HepG2 (cell line): ENCODE data around the gene ATP8B4. TPM values are rescaled to one million over a fixed set of nuclear protein-coding genes. Genes with fewer than 3 reads are reported as not detected.

Experiments used
- ATAC-seq: fragments of 200-7000 bp; cut with Tn5 transposase; 3 replicates; pipeline ENCODE4 v1.9.1; 2020; ENCODE audit warnings: mild to moderate bottlenecking, moderate library complexity
- BruUV-seq: library from RNA; stranded (reverse); fragments of 400-500 nt; replicated peaks from 2 replicates; lab custom pipeline; 2021; lab: Mats Ljungman, UMichigan
- CTCF ChIA-PET: fragments of 300-600 bp; formaldehyde crosslinking; extraction: SDS; loops from one replicate; lab custom pipeline; 2021; ENCODE audit warnings: low total read pairs, inconsistent platforms, low intra/inter-chr PET ratio; lab: Yijun Ruan, JAX
- POLR2A ChIA-PET: fragments of 350-600 bp; sonication (Branson Sonifier 250); formaldehyde crosslinking; loops from one replicate; lab custom pipeline; 2020; ENCODE audit warnings: antibody characterized with exemption, inconsistent platforms; lab: Yijun Ruan, JAX
- DNase-seq: peaks from one replicate; pipeline ENCODE4 v3.0.0-alpha.2; 2015; ENCODE audit warnings: low spot score
- FAIRE-seq: peaks from 3 replicates; lab custom pipeline; 2011; peaks lifted over from hg19 to GRCh38; lab: Jason Lieb, UNC
- H2AFZ ChIP-seq: one replicate; pipeline ENCODE4 v1.6.1; 2011; ENCODE audit warnings: low read length, inconsistent platforms
- H3K27ac ChIP-seq: fragments of 300-600 bp; 3 replicates; pipeline ENCODE4 v1.8.0; 2011; ENCODE audit warnings: mixed run types, mild to moderate bottlenecking, mixed read lengths, low read length, inconsistent platforms; ENCODE audit not compliant: insufficient read depth; ENCODE audit errors: extremely low read length
- H3K27me3 ChIP-seq, 2 experiments: fragments of 200-600 bp in 1 of 2; 2 replicates in 1 of 2; 3 replicates in 1 of 2; pipeline versions ENCODE4 v1.6.0 to v1.8.0; 2011; ENCODE audit warnings: low read length in 2 of 2, mild to moderate bottlenecking in 2 of 2, moderate library complexity in 2 of 2, inconsistent platforms in 1 of 2; ENCODE audit not compliant: insufficient read depth in 2 of 2, control insufficient read depth in 1 of 2
- H3K36me3 ChIP-seq, 2 experiments: fragments of 200-600 bp in 1 of 2; replicated peaks in 1 of 2; 2 replicates in 1 of 2; 3 replicates in 1 of 2; pipeline versions ENCODE4 v1.5.1 to v1.8.0; 2011; ENCODE audit warnings: low read length in 2 of 2, inconsistent platforms in 1 of 2; ENCODE audit not compliant: insufficient read depth in 2 of 2, control insufficient read depth in 1 of 2
- H3K4me1 ChIP-seq: 2 replicates; pipeline ENCODE4 v1.5.1; 2012; ENCODE audit warnings: low read length, inconsistent platforms; ENCODE audit not compliant: insufficient read depth
- H3K4me2 ChIP-seq: 2 replicates; pipeline ENCODE4 v1.6.0; 2011; ENCODE audit warnings: low read depth, low read length, inconsistent platforms
- H3K4me3 ChIP-seq, 3 experiments: fragments of 200-600 bp in 1 of 3; sonication (generic), shearing (Covaris generic) in 1 of 3; replicated peaks in 1 of 3; 2 replicates each; pipeline ENCODE4 v1.5.1; 2011 to 2016; ENCODE audit warnings: low read length in 3 of 3, inconsistent platforms in 2 of 3, low read depth in 2 of 3, mild to moderate bottlenecking in 2 of 3, control low read depth in 1 of 3, mixed read lengths in 1 of 3; ENCODE audit not compliant: insufficient read depth in 1 of 3
- H3K79me2 ChIP-seq: one replicate; pipeline ENCODE4 v1.6.1; 2011; ENCODE audit warnings: low read length, inconsistent platforms; ENCODE audit not compliant: insufficient read depth
- H3K9ac ChIP-seq: 2 replicates; pipeline ENCODE4 v1.6.0; 2011; ENCODE audit warnings: mild to moderate bottlenecking, low read depth, low read length, inconsistent platforms; ENCODE audit not compliant: insufficient read depth
- H3K9me3 ChIP-seq: 2 replicates; pipeline ENCODE4 v1.5.1; 2012; ENCODE audit warnings: mild to moderate bottlenecking, low read length
- H4K20me1 ChIP-seq: 2 replicates; pipeline ENCODE4 v1.6.0; 2011; ENCODE audit warnings: inconsistent platforms, mild to moderate bottlenecking, low read length, moderate library complexity; ENCODE audit not compliant: insufficient read depth
- CREB3 ChIP-seq: sonication (generic); formaldehyde crosslinking; IDR thresholded peaks from 2 replicates; pipeline ENCODE4 v1.5.0; 2020; ENCODE audit warnings: missing genetic modification reagents
- CSRNP2 ChIP-seq: sonication (generic); formaldehyde crosslinking; conservative IDR thresholded peaks from 2 replicates; pipeline ENCODE4 v1.8.0; 2022; ENCODE audit warnings: low read depth, missing genetic modification reagents
- FOXK2 ChIP-seq: fragments of 450-650 bp; IDR thresholded peaks from 2 replicates; pipeline ENCODE4 v1.6.1; 2016
- HNRNPLL ChIP-seq: fragments of 200-400 bp; formaldehyde crosslinking; IDR thresholded peaks from 2 replicates; pipeline ENCODE4 v1.6.1; 2017; ENCODE audit warnings: mild to moderate bottlenecking, low read depth, low read length; ENCODE audit not compliant: poor library complexity, severe bottlenecking
- JUND ChIP-seq: sonication (generic); formaldehyde crosslinking; IDR thresholded peaks from 2 replicates; pipeline ENCODE4 v1.8.0; 2022; ENCODE audit warnings: mild to moderate bottlenecking, missing genetic modification reagents
- MTA1 ChIP-seq: sonication (generic); formaldehyde crosslinking; IDR thresholded peaks from 2 replicates; pipeline ENCODE4 v1.4.0; 2020; ENCODE audit warnings: missing genetic modification reagents, mild to moderate bottlenecking, borderline replicate concordance
- MTA3 ChIP-seq: sonication (generic); formaldehyde crosslinking; IDR thresholded peaks from 2 replicates; pipeline ENCODE4 v1.4.0; 2020; ENCODE audit warnings: missing genetic modification reagents
- MXD1 ChIP-seq: sonication (generic); formaldehyde crosslinking; IDR thresholded peaks from 2 replicates; pipeline ENCODE4 v1.4.0; 2020; ENCODE audit warnings: mild to moderate bottlenecking, missing genetic modification reagents
- NCOR1 ChIP-seq: fragments of 200-600 bp; sonication (generic); IDR thresholded peaks from 2 replicates; pipeline ENCODE4 v1.7.0; 2017; ENCODE audit warnings: antibody characterized with exemption, low read length, borderline replicate concordance
- NFE2L1 ChIP-seq: sonication (generic); formaldehyde crosslinking; IDR thresholded peaks from 2 replicates; pipeline ENCODE4 v1.4.0; 2020; ENCODE audit warnings: missing genetic modification reagents, mild to moderate bottlenecking, borderline replicate concordance
- NR2F2 ChIP-seq: IDR thresholded peaks from 2 replicates; pipeline ENCODE4 v1.6.1; 2012; ENCODE audit warnings: low read depth, inconsistent platforms, borderline replicate concordance
- RBM39 ChIP-seq: fragments of 200-400 bp; formaldehyde crosslinking; IDR thresholded peaks from one replicate; pipeline ENCODE4 v1.6.1; 2018; ENCODE audit warnings: antibody characterized with exemption, mild to moderate bottlenecking, low read depth, low read length; ENCODE audit not compliant: poor library complexity, severe bottlenecking
- RFXAP ChIP-seq: sonication (generic); formaldehyde crosslinking; IDR thresholded peaks from 2 replicates; pipeline ENCODE4 v1.4.0; 2020; ENCODE audit warnings: missing genetic modification reagents, borderline replicate concordance
- SUZ12 ChIP-seq: fragments of 150-350 bp; IDR thresholded peaks from 2 replicates; pipeline ENCODE4 v1.6.1; 2014; ENCODE audit warnings: low read depth, low read length
- ZNF263 ChIP-seq: sonication (generic); formaldehyde crosslinking; IDR thresholded peaks from 2 replicates; pipeline ENCODE4 v1.4.0; 2020; ENCODE audit warnings: missing genetic modification reagents
- ZNF496 ChIP-seq: sonication (generic); formaldehyde crosslinking; IDR thresholded peaks from 2 replicates; pipeline ENCODE4 v1.8.1; 2023; ENCODE audit warnings: mild to moderate bottlenecking, moderate library complexity, missing genetic modification reagents; ENCODE audit not compliant: insufficient replicate concordance
- ZNF850 ChIP-seq: sonication (generic); formaldehyde crosslinking; conservative IDR thresholded peaks from 2 replicates; pipeline ENCODE4 v1.9.0; 2021; ENCODE audit warnings: mild to moderate bottlenecking, missing genetic modification reagents
- ZNF883 ChIP-seq: sonication (generic); formaldehyde crosslinking; IDR thresholded peaks from 2 replicates; pipeline ENCODE4 v1.5.1; 2020; ENCODE audit warnings: mild to moderate bottlenecking, missing genetic modification reagents; ENCODE audit errors: not compliant biosample characterization
- WGBS: methylation state at CpG from one replicate; pipeline ENCODE4 v1.1.6; 2017; ENCODE audit warnings: low lambda C conversion rate; 5-methylcytosine and 5-hydroxymethylcytosine counted together
- in situ Hi-C: cut with HindIII; loops from 2 replicates; pipeline ENCODE4 v1.10.0; 2017; ENCODE audit warnings: low pct_unique_long_range_greater_than_20kb; ENCODE audit not compliant: extremely low pct_ligation_motif_present
- intact Hi-C: fragments of 100-400 bp; cut with micrococcal nuclease; formaldehyde crosslinking; loops from one replicate; pipeline ENCODE4 v1.10.0; 2022; ENCODE audit not compliant: unreplicated experiment
- polyA plus RNA-seq, 8 experiments: library from polyadenylated mRNA; depleted of rRNA in 3 of 8; stranded (reverse) in 7 of 8; unstranded in 1 of 8; fragments of >200 nt; fragmentation: Illumina TruSeq in 4 of 8; extraction: Trizol in 4 of 8; gene quantifications; 2 replicates each; pipeline versions ENCODE4 v1.2.1 to v1.2.3, GENCODE V29; 2011 to 2016; ENCODE audit warnings: low read depth in 4 of 8, missing spikeins in 1 of 8, mixed read lengths in 1 of 8; ENCODE audit not compliant: insufficient read depth in 1 of 8
- total RNA-seq, 5 experiments: library from RNA; depleted of rRNA; stranded (reverse); fragments of >200 nt; fragmentation: Illumina TruSeq; extraction: Trizol; gene quantifications; 2 replicates each; pipeline ENCODE4 v1.2.3, GENCODE V29; 2016; ENCODE audit warnings: low read depth in 1 of 5

ATP8B4 gene
- total and polyA plus RNA-seq, 2 of the 13 experiments (the other 11 are each of a cell fraction or from before 2014, with no cell fraction given): 0.24 to 0.69 TPM

- Histone ChIP-seq H4K20me1 (no peaks in the 10 kb centered on the region), H3K9ac (no peak overlapping the region), H3K4me1 (peaks cover 3% of the 10 kb centered on the region; the same call in 1 of the 2 replicates), H3K9me3 (no peaks in the 10 kb centered on the region), H3K4me3 (no peak overlapping the region), H3K27ac (no peak overlapping the region), H3K36me3 (no peaks in the 10 kb centered on the region), H3K27me3 (no peaks in the 10 kb centered on the region), H2AFZ (no peak overlapping the region), H3K4me2 (no peak overlapping the region), H3K79me2 (no peaks in the 10 kb centered on the region)
- BruUV-seq: no TSS peak
- no peak for DNase-seq
- ChIA-PET POLR2A (no interaction called here), CTCF (no interaction called here)
- ATAC-seq: no peak
- intact Hi-C loops (no loop called here), in situ Hi-C loops (no loop called here)
- FAIRE-seq: no peak
- TF ChIP-seq CSRNP2 (CRISPR knock-in tag) (no peak), MXD1 (CRISPR knock-in tag) (no peak), MTA3 (CRISPR knock-in tag) (no peak), NFE2L1 (no peak), JUND (CRISPR knock-in tag) (no peak), FOXK2 (no peak)
These were observed 57.5 kb downstream of the ATP8B4 start for GRCh38 chr15:50061503-50061902.

- no peak for ATAC-seq
- Histone ChIP-seq H4K20me1 (no peaks in the 10 kb centered on the region), H3K4me3 (no peak overlapping the region), H3K4me1 (no peaks in the 10 kb centered on the region), H3K27ac (no peak overlapping the region), H3K4me2 (no peak overlapping the region), H3K9me3 (no peaks in the 10 kb centered on the region), H3K9ac (no peak overlapping the region), H3K36me3 (no peaks in the 10 kb centered on the region), H2AFZ (no peak overlapping the region), H3K27me3 (no peaks in the 10 kb centered on the region), H3K79me2 (no peaks in the 10 kb centered on the region)
- 65% methylated on average over 5 of the region's 5 CpGs for WGBS
- POLR2A ChIA-PET: no interaction called here
- no peak for FAIRE-seq
- in situ Hi-C loops: no loop called here
- CTCF ChIA-PET: no interaction called here
- intact Hi-C loops: no loop called here
- no TSS peak for BruUV-seq
- no peak for DNase-seq
- TF ChIP-seq JUND (CRISPR knock-in tag): no peak
- TF ChIP-seq SUZ12: no peak
- TF ChIP-seq ZNF263 (CRISPR knock-in tag): no peak
- no peak for TF ChIP-seq MTA1 (CRISPR knock-in tag)
- no peak for TF ChIP-seq ZNF850 (CRISPR knock-in tag)
- no peak for TF ChIP-seq CREB3 (CRISPR knock-in tag)
- no peak for TF ChIP-seq ZNF496 (CRISPR knock-in tag)
- TF ChIP-seq NCOR1: no peak
- no peak for TF ChIP-seq NR2F2
- TF ChIP-seq RFXAP: no peak
- no peak for TF ChIP-seq HNRNPLL
- no peak for TF ChIP-seq ZNF883 (CRISPR knock-in tag)
- no peak for TF ChIP-seq RBM39
These were observed 59.1 kb downstream of the ATP8B4 start for GRCh38 chr15:50059883-50060282.
